ENCODE data around the gene BPIFA1. TPM values are rescaled to one million over a fixed set of nuclear protein-coding genes. Genes with fewer than 3 reads are reported as not detected.

BPIFA1 gene
- total and polyA plus RNA-seq, 2 experiments from 2014 or later = not detected

- no peak overlapping the region for H3K4me3 Mint-ChIP-seq
- peaks cover 3% of the 10 kb centered on the region for H3K27me3 Mint-ChIP-seq (ENCODE audit: insufficient read depth, low read depth, poor library complexity)
- H3K36me3 Mint-ChIP-seq (ENCODE audit: low read depth) = no peaks in the 10 kb centered on the region
- Histone ChIP-seq H2AFZ (no peak overlapping the region), H3K4me2 (no peak overlapping the region), H4K20me1 (replicated peaks; ENCODE audit: insufficient read depth) (no peaks in the 10 kb centered on the region), H3K27me3 (ENCODE audit: insufficient read depth) (no peaks in the 10 kb centered on the region), H3K36me3 (ENCODE audit: insufficient read depth) (no peaks in the 10 kb centered on the region), H3K9me2 (ENCODE audit: insufficient read depth) (no peaks in the 10 kb centered on the region), H3K4me1 (ENCODE audit: insufficient read depth) (no peaks in the 10 kb centered on the region), H3K4me3 (no peak overlapping the region), H3K27ac (ENCODE audit: low read depth) (no peak overlapping the region), H3K79me2 (replicated peaks; ENCODE audit: insufficient read depth) (no peaks in the 10 kb centered on the region), H3F3A (replicated peaks; ENCODE audit: low read depth) (no peaks in the 10 kb centered on the region)
- no peak for ATAC-seq
- no peaks in the 10 kb centered on the region for H3K4me1 Mint-ChIP-seq
- H3K9me3 Mint-ChIP-seq = no peaks in the 10 kb centered on the region
- no peak for DNase-seq (ENCODE audit: low spot score)
- no peak overlapping the region for H3K27ac Mint-ChIP-seq
- TF ChIP-seq JUNB (IDR thresholded peaks at IDR 0.05; ENCODE audit: unreplicated experiment) = no peak
- TF ChIP-seq, protein P1, sequence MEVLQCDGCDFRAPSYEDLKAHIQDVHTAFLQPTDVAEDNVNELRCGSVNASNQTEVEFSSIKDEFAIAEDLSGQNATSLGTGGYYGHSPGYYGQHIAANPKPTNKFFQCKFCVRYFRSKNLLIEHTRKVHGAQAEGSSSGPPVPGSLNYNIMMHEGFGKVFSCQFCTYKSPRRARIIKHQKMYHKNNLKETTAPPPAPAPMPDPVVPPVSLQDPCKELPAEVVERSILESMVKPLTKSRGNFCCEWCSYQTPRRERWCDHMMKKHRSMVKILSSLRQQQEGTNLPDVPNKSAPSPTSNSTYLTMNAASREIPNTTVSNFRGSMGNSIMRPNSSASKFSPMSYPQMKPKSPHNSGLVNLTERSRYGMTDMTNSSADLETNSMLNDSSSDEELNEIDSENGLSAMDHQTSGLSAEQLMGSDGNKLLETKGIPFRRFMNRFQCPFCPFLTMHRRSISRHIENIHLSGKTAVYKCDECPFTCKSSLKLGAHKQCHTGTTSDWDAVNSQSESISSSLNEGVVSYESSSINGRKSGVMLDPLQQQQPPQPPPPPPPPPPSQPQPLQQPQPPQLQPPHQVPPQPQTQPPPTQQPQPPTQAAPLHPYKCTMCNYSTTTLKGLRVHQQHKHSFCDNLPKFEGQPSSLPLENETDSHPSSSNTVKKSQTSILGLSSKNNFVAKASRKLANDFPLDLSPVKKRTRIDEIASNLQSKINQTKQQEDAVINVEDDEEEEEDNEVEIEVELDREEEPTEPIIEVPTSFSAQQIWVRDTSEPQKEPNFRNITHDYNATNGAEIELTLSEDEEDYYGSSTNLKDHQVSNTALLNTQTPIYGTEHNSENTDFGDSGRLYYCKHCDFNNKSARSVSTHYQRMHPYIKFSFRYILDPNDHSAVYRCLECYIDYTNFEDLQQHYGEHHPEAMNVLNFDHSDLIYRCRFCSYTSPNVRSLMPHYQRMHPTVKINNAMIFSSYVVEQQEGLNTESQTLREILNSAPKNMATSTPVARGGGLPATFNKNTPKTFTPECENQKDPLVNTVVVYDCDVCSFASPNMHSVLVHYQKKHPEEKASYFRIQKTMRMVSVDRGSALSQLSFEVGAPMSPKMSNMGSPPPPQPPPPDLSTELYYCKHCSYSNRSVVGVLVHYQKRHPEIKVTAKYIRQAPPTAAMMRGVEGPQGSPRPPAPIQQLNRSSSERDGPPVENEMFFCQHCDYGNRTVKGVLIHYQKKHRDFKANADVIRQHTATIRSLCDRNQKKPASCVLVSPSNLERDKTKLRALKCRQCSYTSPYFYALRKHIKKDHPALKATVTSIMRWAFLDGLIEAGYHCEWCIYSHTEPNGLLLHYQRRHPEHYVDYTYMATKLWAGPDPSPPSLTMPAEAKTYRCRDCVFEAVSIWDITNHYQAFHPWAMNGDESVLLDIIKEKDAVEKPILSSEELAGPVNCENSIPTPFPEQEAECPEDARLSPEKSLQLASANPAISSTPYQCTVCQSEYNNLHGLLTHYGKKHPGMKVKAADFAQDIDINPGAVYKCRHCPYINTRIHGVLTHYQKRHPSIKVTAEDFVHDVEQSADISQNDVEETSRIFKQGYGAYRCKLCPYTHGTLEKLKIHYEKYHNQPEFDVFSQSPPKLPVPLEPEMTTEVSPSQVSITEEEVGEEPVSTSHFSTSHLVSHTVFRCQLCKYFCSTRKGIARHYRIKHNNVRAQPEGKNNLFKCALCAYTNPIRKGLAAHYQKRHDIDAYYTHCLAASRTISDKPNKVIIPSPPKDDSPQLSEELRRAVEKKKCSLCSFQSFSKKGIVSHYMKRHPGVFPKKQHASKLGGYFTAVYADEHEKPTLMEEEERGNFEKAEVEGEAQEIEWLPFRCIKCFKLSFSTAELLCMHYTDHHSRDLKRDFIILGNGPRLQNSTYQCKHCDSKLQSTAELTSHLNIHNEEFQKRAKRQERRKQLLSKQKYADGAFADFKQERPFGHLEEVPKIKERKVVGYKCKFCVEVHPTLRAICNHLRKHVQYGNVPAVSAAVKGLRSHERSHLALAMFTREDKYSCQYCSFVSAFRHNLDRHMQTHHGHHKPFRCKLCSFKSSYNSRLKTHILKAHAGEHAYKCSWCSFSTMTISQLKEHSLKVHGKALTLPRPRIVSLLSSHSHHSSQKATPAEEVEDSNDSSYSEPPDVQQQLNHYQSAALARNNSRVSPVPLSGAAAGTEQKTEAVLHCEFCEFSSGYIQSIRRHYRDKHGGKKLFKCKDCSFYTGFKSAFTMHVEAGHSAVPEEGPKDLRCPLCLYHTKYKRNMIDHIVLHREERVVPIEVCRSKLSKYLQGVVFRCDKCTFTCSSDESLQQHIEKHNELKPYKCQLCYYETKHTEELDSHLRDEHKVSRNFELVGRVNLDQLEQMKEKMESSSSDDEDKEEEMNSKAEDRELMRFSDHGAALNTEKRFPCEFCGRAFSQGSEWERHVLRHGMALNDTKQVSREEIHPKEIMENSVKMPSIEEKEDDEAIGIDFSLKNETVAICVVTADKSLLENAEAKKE (CRISPR knock-in tag; IDR thresholded peaks at IDR 0.05) = no peak
- no peak for TF ChIP-seq ZNF114 (CRISPR knock-in tag; IDR thresholded peaks at IDR 0.05)
- no peak for TF ChIP-seq POLR2AphosphoS5 (IDR thresholded peaks at IDR 0.05; ENCODE audit: low read depth)
- TF ChIP-seq CREB1 (CRISPR knock-in tag; IDR thresholded peaks at IDR 0.05; ENCODE audit: low read depth) = no peak
- no peak for TF ChIP-seq STAT1 (IDR thresholded peaks at IDR 0.05; ENCODE audit: unreplicated experiment)
- no peak for TF ChIP-seq ZNF331 (CRISPR knock-in tag; IDR thresholded peaks at IDR 0.05; ENCODE audit: low read depth)
- no peak for TF ChIP-seq ETS1 (IDR thresholded peaks at IDR 0.05)
- TF ChIP-seq, protein P2, sequence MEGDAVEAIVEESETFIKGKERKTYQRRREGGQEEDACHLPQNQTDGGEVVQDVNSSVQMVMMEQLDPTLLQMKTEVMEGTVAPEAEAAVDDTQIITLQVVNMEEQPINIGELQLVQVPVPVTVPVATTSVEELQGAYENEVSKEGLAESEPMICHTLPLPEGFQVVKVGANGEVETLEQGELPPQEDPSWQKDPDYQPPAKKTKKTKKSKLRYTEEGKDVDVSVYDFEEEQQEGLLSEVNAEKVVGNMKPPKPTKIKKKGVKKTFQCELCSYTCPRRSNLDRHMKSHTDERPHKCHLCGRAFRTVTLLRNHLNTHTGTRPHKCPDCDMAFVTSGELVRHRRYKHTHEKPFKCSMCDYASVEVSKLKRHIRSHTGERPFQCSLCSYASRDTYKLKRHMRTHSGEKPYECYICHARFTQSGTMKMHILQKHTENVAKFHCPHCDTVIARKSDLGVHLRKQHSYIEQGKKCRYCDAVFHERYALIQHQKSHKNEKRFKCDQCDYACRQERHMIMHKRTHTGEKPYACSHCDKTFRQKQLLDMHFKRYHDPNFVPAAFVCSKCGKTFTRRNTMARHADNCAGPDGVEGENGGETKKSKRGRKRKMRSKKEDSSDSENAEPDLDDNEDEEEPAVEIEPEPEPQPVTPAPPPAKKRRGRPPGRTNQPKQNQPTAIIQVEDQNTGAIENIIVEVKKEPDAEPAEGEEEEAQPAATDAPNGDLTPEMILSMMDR (conservative IDR thresholded peaks at IDR 0.05; ENCODE audit: low read depth in 2 of 2) = no peak
- no peak for TF ChIP-seq NANOG (IDR thresholded peaks at IDR 0.05; ENCODE audit: borderline replicate concordance)
- TF ChIP-seq REST (IDR thresholded peaks at IDR 0.05; ENCODE audit: unreplicated experiment) = no peak
- TF ChIP-seq EZH2phosphoT487 (IDR thresholded peaks at IDR 0.05; ENCODE audit: unreplicated experiment) = no peak
Measured at GRCh38 chr20:33250666-33251065, 14.9 kb downstream of the BPIFA1 start.

Measured in GM23338 (cell line).